Activated T-cell treated with anti-CD3 and anti-CD28 coated beads, Interleukin-2, amount 50 U/mL, for 1 hour (primary cell): ENCODE results near the gene ATP10B.

Experiments
- DNase-seq: peaks from one replicate; pipeline ENCODE4 v3.0.0-alpha.2; 2020

ATP10B gene

DNA sequence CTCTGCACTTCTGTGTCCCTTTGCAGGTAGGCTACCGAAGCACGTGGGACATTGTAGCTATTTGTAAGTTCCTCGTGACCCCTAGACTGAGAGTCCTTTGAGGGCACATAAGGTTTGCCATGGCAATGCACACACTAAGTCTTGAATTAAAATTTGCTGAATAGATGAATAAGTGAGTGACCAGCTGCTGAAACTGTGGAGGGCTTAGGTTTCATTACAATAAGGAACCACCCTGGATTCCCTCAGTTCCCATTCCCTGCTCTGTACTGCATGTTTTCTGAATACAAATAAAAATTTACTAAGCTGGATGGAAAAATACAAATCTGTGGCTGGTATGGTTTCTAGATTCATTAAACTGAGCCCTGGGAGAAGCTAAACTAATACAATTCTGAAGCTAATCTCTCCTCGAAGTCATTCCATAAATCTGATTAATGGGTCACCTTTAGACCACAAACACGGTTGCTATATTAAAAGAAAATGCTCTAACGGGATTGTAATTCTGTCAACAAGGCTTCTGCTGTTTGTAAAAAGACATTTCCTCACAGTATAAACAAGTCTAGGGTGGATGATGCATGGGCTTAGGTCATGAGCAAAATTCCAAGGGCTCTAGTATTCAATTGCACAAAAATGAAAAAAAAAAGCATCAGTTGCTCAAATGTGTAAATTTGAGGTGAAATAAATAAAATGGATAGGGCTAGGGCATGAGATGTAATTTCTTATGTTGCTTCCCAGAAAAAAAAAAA lies 172.3 kb downstream of the ATP10B start:
- DNase-seq = no peak

DNA sequence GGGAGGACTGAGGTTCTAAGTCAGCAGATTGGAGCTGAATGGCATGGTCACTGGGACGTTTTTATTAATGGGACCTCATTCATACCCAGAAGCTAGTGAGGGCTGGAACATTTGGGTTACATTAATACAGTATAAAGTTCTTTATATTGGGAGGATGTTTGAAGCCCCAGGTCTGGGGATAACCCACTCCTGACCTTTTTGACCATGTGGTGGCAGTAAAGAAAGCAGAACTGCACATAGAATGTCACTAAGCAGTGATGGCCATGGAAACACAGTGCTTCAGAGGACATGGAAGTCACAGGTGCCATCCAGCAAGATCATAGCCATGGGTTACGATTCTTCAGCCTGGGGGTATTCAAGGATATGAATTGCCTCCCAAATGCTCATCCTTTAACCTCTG lies 176.0 kb downstream of the ATP10B start:
- DNase-seq = no peak

- no peak for DNase-seq
These were observed 177.1 kb downstream of the ATP10B start for GRCh38 chr5:160674901-160675300.

DNA sequence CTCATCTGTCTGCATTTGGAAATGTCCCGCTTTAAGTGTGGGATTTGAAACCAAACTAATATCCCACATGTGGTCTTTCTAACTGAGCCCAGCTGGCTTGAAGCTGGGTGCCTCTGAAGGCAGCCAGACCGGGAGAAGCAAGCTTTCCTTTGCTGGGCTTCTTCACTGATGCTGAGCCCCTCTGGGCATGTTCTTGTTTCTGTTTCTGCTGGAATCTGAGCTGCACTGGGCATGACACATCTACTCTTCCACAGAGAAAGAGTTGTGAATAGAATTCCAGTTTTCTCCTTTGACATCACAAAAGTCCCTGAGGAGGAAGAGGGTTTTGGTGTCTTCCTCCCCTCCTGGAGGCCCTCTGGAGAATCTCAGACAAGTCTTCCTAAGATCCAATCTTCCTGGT lies 179.5 kb downstream of the ATP10B start:
- no peak for DNase-seq

DNA sequence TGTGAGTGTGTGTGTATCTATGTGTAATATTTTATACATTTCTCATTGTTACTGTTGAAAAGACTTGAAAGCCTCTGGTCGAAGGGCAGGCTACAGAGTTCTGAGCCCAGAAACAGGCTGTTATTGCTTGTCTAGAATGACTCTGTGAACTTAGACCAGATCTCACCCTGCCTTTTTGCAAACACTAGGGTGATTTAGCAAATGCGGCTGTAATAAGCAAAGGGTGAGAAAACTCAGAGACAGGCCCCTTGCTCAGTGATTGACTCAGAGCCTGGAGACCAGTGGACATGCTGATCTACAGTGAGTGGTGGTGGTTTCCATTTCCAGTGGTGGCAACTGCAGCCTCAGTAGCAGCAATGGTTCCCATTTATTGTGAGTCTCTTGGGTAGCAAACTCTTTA lies 183.7 kb downstream of the ATP10B start:
- no peak for DNase-seq

DNA sequence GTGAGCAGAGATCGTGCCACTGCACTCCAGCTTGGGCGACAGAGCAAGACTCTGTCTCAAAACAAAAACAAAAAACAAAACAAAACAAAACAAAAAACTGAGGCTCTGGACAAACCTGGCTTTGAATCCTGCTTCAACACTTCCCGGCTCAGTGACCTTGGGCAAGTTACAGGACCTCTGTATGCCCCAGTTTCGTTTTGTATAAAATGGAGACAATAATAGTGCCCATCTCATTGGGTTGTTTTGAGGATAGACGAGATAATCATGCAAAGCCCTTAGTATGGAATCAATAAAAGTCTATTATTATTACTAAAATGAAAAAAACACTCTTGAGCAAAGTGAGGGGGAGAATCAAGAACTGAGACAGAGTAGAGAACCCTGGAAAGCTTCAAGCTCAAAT lies 184.9 kb downstream of the ATP10B start:
- DNase-seq = no peak

DNA sequence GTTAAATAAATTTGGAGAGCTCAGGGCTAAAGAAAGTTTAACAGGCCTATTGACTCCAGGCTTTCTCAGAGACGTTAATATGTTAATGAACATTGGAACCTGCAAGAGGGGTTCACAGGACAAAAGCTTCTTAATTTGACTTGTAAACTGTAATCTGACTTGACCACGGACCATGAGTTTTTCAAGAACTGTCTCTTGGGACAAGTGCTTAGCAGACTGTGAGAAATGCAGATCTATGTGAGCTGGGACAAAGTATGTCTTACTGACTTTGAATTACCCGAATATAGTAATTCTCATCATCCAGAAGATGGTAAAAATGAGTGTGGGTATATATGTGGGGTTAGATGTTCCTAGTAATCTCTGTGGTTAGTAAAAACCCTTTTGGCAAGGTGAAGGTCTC lies 186.6 kb downstream of the ATP10B start:
- no peak for DNase-seq

DNA sequence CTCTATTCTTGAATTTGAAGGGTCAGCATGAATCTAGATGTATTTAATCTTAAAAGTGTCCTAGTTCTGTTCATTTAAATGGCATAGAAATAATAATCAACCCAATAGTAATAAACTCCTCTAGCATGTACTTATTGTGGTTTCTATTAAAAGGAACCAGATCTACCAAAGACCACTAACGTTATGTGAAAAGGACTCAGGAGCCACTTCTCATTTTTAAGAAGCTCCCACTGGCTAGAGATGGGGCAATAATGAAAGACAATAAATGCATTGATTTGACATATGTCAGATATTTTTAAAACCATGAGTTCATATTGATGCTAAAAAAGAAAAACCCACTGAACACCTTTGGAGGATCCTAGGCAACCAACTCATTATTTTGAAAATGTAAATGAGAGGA lies 191.9 kb downstream of the ATP10B start:
- DNase-seq = no peak

- DNase-seq = no peak
These were observed 194.2 kb downstream of the ATP10B start for GRCh38 chr5:160657622-160658458.

- DNase-seq = no peak
These were observed 194.9 kb downstream of the ATP10B start for GRCh38 chr5:160657068-160657507.

DNA sequence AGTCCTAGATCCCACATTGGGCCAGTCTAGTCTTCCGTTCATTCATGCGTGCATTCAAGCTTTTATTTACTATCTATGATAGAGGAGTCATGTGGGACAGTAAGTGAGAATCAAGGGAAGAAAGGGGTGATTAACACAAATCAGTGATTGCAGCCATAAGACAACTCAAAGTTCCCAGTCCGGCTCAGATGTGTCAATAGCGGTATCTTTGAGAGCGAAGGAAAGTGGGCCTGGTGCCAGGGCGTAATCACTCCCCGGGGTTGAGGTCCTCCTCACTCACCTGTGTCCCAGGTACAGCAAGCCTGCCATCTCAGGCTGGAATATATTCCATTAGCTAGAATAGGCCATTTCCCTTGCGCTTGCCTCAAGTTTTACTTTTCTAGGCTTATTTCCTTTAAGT lies 196.3 kb downstream of the ATP10B start:
- no peak for DNase-seq

GRCh38 chr5:160651692-160652645 lies 200.0 kb downstream of the ATP10B start:
- no peak for DNase-seq

DNA sequence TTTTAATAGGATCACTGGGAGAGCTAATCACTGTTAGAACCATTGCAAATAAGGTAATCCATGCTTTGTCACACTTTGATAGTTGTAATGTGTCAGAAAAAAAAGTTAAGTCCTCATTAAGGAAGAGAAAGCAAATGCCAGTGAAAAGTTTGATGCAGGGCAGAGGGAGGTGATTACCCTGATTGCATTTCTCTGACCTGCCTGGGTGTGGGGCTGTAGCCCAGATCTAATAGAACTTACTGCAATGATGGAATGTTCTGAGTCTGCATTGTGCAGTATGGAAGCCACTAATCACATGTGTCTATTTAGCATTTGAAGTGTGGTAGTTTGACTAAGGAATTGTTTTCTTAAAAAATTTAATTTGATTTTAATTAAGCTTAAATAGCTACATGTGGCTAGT lies 202.7 kb downstream of the ATP10B start:
- no peak for DNase-seq

- DNase-seq = no peak
These were observed 206.0 kb downstream of the ATP10B start for GRCh38 chr5:160646033-160646432.

GRCh38 chr5:160643616-160644240 lies 208.3 kb downstream of the ATP10B start:
- DNase-seq = no peak

GRCh38 chr5:160641405-160641804 lies 210.6 kb downstream of the ATP10B start:
- no peak for DNase-seq

- DNase-seq = no peak
These were observed 211.6 kb downstream of the ATP10B start for GRCh38 chr5:160640406-160640805.

GRCh38 chr5:160638161-160638742 lies 213.8 kb downstream of the ATP10B start:
- DNase-seq = no peak

DNA sequence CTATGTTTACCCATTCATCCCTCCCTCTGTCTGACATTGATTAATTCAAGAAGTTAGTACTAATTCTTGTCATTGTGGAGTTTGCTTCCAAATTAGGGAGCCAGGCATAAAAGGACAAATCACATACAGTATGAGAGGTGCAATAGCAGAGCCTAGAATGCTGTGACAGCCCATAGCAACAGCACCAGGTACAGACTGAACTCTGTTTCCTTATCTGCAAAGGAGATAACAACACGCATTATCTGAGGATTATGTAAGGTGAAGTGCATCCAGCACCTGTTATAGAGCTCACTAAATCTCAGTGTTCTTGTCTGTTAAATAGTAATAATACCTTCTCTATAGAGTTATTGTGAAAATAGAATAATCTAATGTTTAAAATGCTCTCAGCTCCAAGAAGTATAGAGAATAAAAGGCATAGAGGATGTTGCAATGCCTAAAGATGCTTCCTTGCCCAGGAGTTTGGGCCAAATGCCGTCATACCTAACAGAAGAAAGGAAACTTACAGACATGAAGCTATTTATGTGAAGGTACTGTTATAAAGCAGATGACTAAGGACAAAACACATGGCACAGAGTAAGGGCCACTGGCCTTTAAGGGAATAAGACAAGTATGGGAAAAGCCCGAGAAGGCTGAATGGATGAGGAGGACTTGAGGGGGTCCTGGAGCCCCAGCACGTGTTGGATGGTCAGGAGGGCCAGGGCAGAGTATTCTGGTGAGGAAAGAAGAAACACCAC lies 214.5 kb downstream of the ATP10B start:
- no peak for DNase-seq

- no peak for DNase-seq
These were observed 216.3 kb downstream of the ATP10B start for GRCh38 chr5:160635663-160636062.

DNA sequence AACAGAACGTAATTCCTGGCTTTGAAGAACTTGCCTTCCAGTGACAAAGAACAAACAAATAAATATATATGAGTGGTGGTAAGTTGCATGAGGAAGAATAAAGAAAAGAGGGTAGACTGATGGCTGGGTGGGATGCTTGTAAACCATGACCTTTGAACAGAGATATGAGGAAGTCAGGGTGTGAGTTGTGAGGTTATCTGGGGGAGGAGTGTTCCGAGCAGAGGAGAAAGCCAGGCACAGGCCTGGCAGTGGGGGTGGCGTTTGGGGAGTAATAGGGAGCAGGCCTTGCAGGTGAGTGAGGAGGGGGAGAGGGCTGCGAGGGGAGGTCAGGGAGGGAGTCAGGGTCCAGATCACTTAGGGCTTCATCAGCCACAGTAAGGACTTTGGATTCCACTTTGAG lies 217.0 kb downstream of the ATP10B start:
- no peak for DNase-seq

DNA sequence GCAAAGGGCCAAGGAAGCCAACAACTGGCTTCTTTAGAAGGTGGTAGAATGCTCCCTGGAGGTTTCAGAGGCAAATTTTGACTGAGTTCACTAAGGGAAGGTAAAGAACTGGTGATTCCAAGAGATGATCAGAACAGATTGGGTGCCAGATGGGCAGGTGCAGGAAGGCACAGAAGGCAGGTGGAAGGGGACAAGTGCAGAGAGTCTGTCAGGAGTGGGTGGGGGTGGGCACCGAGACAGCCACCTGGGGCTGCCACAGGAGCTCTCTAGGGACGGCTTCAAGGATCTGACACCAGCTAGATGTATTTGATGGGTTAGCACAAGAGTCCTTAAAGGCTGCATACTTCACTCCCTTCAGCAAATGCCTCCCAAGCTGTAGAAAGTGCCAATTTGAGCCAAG lies 223.0 kb downstream of the ATP10B start:
- DNase-seq = no peak
